SK-N-MC (cell line): ENCODE measurements around the gene RABL2B.
"Not testable (repeated sequence)": the region's sequence is repeated elsewhere in the genome, so short reads cannot be mapped to it uniquely, and the experiment has no call there.

Source experiments
- EZH2 ChIP-seq: fragments of 200-600 bp; sonication (generic); IDR thresholded peaks from one replicate; pipeline ENCODE4 v1.6.1; 2017; ENCODE audit warnings: antibody characterized with exemption
- FOXP2 ChIP-seq: optimal IDR thresholded peaks from 2 replicates; pipeline ENCODE3; 2011; ENCODE audit warnings: mild to moderate bottlenecking, moderate library complexity; ENCODE audit not compliant: insufficient read depth; ENCODE audit errors: extremely low read length, control extremely low read depth

GRCh38 chr22:50783880-50784276 is 442 bp upstream of the RABL2B start:
- not testable (repeated sequence) for TF ChIP-seq FOXP2, EZH2
